IMR-90 (cell line): ENCODE measurements around the gene RIC3.

Experiments used
- CTCF ChIP-seq: conservative IDR thresholded peaks from 2 replicates; pipeline ENCODE4 v1.5.1; 2012; ENCODE audit warnings: mild to moderate bottlenecking, low read depth, low read length, improper control_type of control experiment
- MAFK ChIP-seq: IDR thresholded peaks from 2 replicates; pipeline ENCODE4 v1.6.1; 2012; ENCODE audit warnings: low read depth, low read length, improper control_type of control experiment
- POLR2A ChIP-seq: IDR thresholded peaks from 2 replicates; pipeline ENCODE4 v1.6.1; 2012; ENCODE audit warnings: mild to moderate bottlenecking, low read depth, low read length
- SMC3 ChIP-seq: fragments of 150-350 bp; IDR thresholded peaks from 2 replicates; pipeline ENCODE4 v1.6.1; 2016; ENCODE audit warnings: low read depth, mild to moderate bottlenecking, antibody characterized with exemption, low read length, moderate library complexity
- USF2 ChIP-seq: fragments of 150-350 bp; IDR thresholded peaks from 2 replicates; pipeline ENCODE4 v1.6.1; 2017; ENCODE audit warnings: mild to moderate bottlenecking, antibody characterized with exemption, low read length, low read depth

- no peak for TF ChIP-seq CTCF
- TF ChIP-seq POLR2A = no peak
- TF ChIP-seq MAFK = no peak
- TF ChIP-seq SMC3 = no peak
- TF ChIP-seq USF2 = no peak
Measured at GRCh38 chr11:8086001-8086479, 82.8 kb downstream of the RIC3 start.
